IMR-90 (cell line): Measurements from ENCODE around the gene CEP170B. TPM values are rescaled to one million over a fixed set of nuclear protein-coding genes. Genes with fewer than 3 reads are reported as not detected.
A peak's percentile ranks its signal among the peaks of the same experiment; 100 is the strongest.

Experiments
- ATAC-seq: fragments of 200-7000 bp; cut with Tn5 transposase; 2 replicates; pipeline ENCODE4 v1.9.1; 2020; ENCODE audit warnings: low read depth, mild to moderate bottlenecking, moderate library complexity
- BruUV-seq: library from RNA; stranded (reverse); fragments of 400-500 nt; replicated peaks from 2 replicates; lab custom pipeline; 2021; lab: Mats Ljungman, UMichigan
- CTCF ChIA-PET: fragments of 300-600 bp; formaldehyde crosslinking; extraction: SDS; loops from one replicate; lab custom pipeline; 2021; ENCODE audit warnings: antibody characterized with exemption; lab: Yijun Ruan, JAX
- POLR2A ChIA-PET: fragments of 300-600 bp; sonication (Branson Sonifier 250); formaldehyde crosslinking; loops from one replicate; lab custom pipeline; 2022; ENCODE audit warnings: antibody characterized with exemption; ENCODE audit not compliant: unreplicated experiment; lab: Charles Lee
- DNase-seq: peaks from one replicate; pipeline ENCODE4 v3.0.0; 2013
- H2AFZ ChIP-seq: replicated peaks from 2 replicates; pipeline ENCODE3; 2013; ENCODE audit warnings: low read length, mild to moderate bottlenecking; ENCODE audit not compliant: poor library complexity
- H2AK5ac ChIP-seq: 2 replicates; pipeline ENCODE4 v1.6.1; 2013; ENCODE audit warnings: low read depth, low read length, inconsistent platforms
- H2AK9ac ChIP-seq: replicated peaks from 2 replicates; pipeline ENCODE3; 2013; ENCODE audit warnings: mild to moderate bottlenecking, low read depth, low read length, moderate library complexity; ENCODE audit not compliant: poor library complexity
- H2BK120ac ChIP-seq: 2 replicates; pipeline ENCODE4 v1.6.1; 2013; ENCODE audit warnings: low read depth, low read length, inconsistent platforms
- H2BK15ac ChIP-seq: 3 replicates; pipeline ENCODE4 v1.6.1; 2013; ENCODE audit warnings: low read depth, low read length, inconsistent platforms
- H2BK20ac ChIP-seq: 2 replicates; pipeline ENCODE4 v1.6.1; 2013; ENCODE audit warnings: low read depth, mild to moderate bottlenecking, inconsistent platforms, low read length, moderate library complexity
- H2BK5ac ChIP-seq: 2 replicates; pipeline ENCODE4 v1.6.1; 2013; ENCODE audit warnings: mild to moderate bottlenecking, low read depth, low read length, inconsistent platforms; ENCODE audit not compliant: poor library complexity, severe bottlenecking
- H3K14ac ChIP-seq: replicated peaks from 2 replicates; pipeline ENCODE4 v1.6.1; 2013; ENCODE audit warnings: low read depth, low read length, inconsistent platforms
- H3K18ac ChIP-seq: 2 replicates; pipeline ENCODE4 v1.6.1; 2013; ENCODE audit warnings: low read depth, low read length, control low read depth
- H3K23ac ChIP-seq: 2 replicates; pipeline ENCODE4 v1.6.1; 2013; ENCODE audit warnings: low read depth, low read length, inconsistent platforms
- H3K27ac ChIP-seq: 2 replicates; pipeline ENCODE4 v1.5.1; 2013; ENCODE audit warnings: mild to moderate bottlenecking, control low read depth, low read length; ENCODE audit not compliant: insufficient read depth
- H3K27me3 ChIP-seq: 2 replicates; pipeline ENCODE4 v1.6.1; 2013; ENCODE audit warnings: low read length; ENCODE audit not compliant: control insufficient read depth, insufficient read depth
- H3K36me3 ChIP-seq: 2 replicates; pipeline ENCODE4 v1.6.1; 2013; ENCODE audit warnings: low read length, mixed read lengths; ENCODE audit not compliant: control insufficient read depth, insufficient read depth
- H3K4ac ChIP-seq: 2 replicates; pipeline ENCODE4 v1.6.1; 2013; ENCODE audit warnings: low read depth, low read length, inconsistent platforms
- H3K4me1 ChIP-seq: 2 replicates; pipeline ENCODE4 v1.6.1; 2013; ENCODE audit warnings: low read length, mixed read lengths; ENCODE audit not compliant: control insufficient read depth, insufficient read depth
- H3K4me2 ChIP-seq: 2 replicates; pipeline ENCODE4 v1.6.1; 2013; ENCODE audit warnings: low read depth, mild to moderate bottlenecking, control low read depth, low read length, moderate library complexity
- H3K4me3 ChIP-seq: 2 replicates; pipeline ENCODE4 v1.5.1; 2013; ENCODE audit warnings: low read depth, mild to moderate bottlenecking, control low read depth, low read length, moderate library complexity; ENCODE audit not compliant: insufficient read depth
- H3K56ac ChIP-seq: 2 replicates; pipeline ENCODE4 v1.6.1; 2013; ENCODE audit warnings: low read length, inconsistent platforms; ENCODE audit not compliant: insufficient read depth; ENCODE audit errors: extremely low read depth
- H3K79me1 ChIP-seq, 2 experiments: 2 replicates each; pipeline ENCODE4 v1.6.1; 2013; ENCODE audit warnings: low read length in 2 of 2, inconsistent platforms in 1 of 2, low read depth in 1 of 2
- H3K9ac ChIP-seq: 2 replicates; pipeline ENCODE4 v1.6.1; 2013; ENCODE audit warnings: low read depth, low read length, control low read depth
- H3K9me1 ChIP-seq: 2 replicates; pipeline ENCODE4 v1.6.1; 2013; ENCODE audit warnings: low read length, inconsistent platforms; ENCODE audit not compliant: insufficient read depth
- H3K9me3 ChIP-seq: 2 replicates; pipeline ENCODE4 v1.6.1; 2013; ENCODE audit warnings: low read length; ENCODE audit not compliant: control insufficient read depth, insufficient read depth
- H4K20me1 ChIP-seq: 2 replicates; pipeline ENCODE4 v1.6.1; 2013; ENCODE audit warnings: low read length, inconsistent platforms; ENCODE audit not compliant: insufficient read depth
- H4K5ac ChIP-seq: 2 replicates; pipeline ENCODE4 v1.6.1; 2013; ENCODE audit warnings: mild to moderate bottlenecking, low read depth, low read length, control low read depth
- H4K8ac ChIP-seq, 2 experiments: 2 replicates each; pipeline ENCODE4 v1.6.1; 2013; ENCODE audit warnings: low read depth in 2 of 2, low read length in 2 of 2, control low read depth in 1 of 2, inconsistent platforms in 1 of 2
- H4K91ac ChIP-seq: 2 replicates; pipeline ENCODE4 v1.6.1; 2013; ENCODE audit warnings: low read depth, low read length, inconsistent platforms; ENCODE audit not compliant: insufficient read depth
- BHLHE40 ChIP-seq: fragments of 150-350 bp; IDR thresholded peaks from 2 replicates; pipeline ENCODE4 v1.6.1; 2016; ENCODE audit warnings: mild to moderate bottlenecking, low read depth, low read length
- CHD1 ChIP-seq: IDR thresholded peaks from 2 replicates; pipeline ENCODE4 v1.6.1; 2012; ENCODE audit warnings: low read depth, low read length, improper control_type of control experiment
- CTCF ChIP-seq: conservative IDR thresholded peaks from 2 replicates; pipeline ENCODE4 v1.5.1; 2012; ENCODE audit warnings: mild to moderate bottlenecking, low read depth, low read length, improper control_type of control experiment
- ELK1 ChIP-seq: fragments of 150-350 bp; IDR thresholded peaks from 2 replicates; pipeline ENCODE4 v1.6.1; 2016; ENCODE audit warnings: low read depth, mild to moderate bottlenecking, low read length, moderate library complexity, borderline replicate concordance
- FOS ChIP-seq: fragments of 150-350 bp; IDR thresholded peaks from 2 replicates; pipeline ENCODE4 v1.6.1; 2016; ENCODE audit warnings: low read depth, low read length
- MAFK ChIP-seq: IDR thresholded peaks from 2 replicates; pipeline ENCODE4 v1.6.1; 2012; ENCODE audit warnings: low read depth, low read length, improper control_type of control experiment
- MAZ ChIP-seq: IDR thresholded peaks from 2 replicates; pipeline ENCODE4 v1.6.1; 2012; ENCODE audit warnings: low read depth, mild to moderate bottlenecking, low read length, improper control_type of control experiment, moderate library complexity, borderline replicate concordance
- MXI1 ChIP-seq: IDR thresholded peaks from 2 replicates; pipeline ENCODE4 v1.6.1; 2012; ENCODE audit warnings: low read depth, mild to moderate bottlenecking, low read length, moderate library complexity, borderline replicate concordance
- NFE2L2 ChIP-seq: fragments of 150-350 bp; IDR thresholded peaks from 2 replicates; pipeline ENCODE4 v1.6.1; 2016; ENCODE audit warnings: low read depth, mild to moderate bottlenecking, low read length
- SMC3 ChIP-seq: fragments of 150-350 bp; IDR thresholded peaks from 2 replicates; pipeline ENCODE4 v1.6.1; 2016; ENCODE audit warnings: low read depth, mild to moderate bottlenecking, antibody characterized with exemption, low read length, moderate library complexity
- USF2 ChIP-seq: fragments of 150-350 bp; IDR thresholded peaks from 2 replicates; pipeline ENCODE4 v1.6.1; 2017; ENCODE audit warnings: mild to moderate bottlenecking, antibody characterized with exemption, low read length, low read depth
- WGBS, 2 experiments: methylation state at CpG; one replicate each; pipeline versions ENCODE4 v1.1.5 to v1.1.7; 2013; ENCODE audit warnings: missing lambda C conversion rate in 2 of 2; ENCODE audit not compliant: insufficient read length in 1 of 2; ENCODE audit errors: extremely low coverage in 2 of 2; 5-methylcytosine and 5-hydroxymethylcytosine counted together
- dilution Hi-C: fragments of 300-500 bp; cut with HindIII; formaldehyde crosslinking; loops from one replicate; pipeline ENCODE4 v1.14.3; 2018; ENCODE audit warnings: low sequenced_read_pairs; ENCODE audit not compliant: unreplicated experiment
- in situ Hi-C: fragments of 300-500 bp; cut with MboI; formaldehyde crosslinking; loops from 3 replicates; pipeline ENCODE4 v1.14.3; 2019; ENCODE audit warnings: low sequenced_read_pairs, inconsistent platforms, mixed read lengths
- intact Hi-C: fragments of 100-400 bp; cut with micrococcal nuclease; formaldehyde crosslinking; loops from 2 replicates; pipeline ENCODE4 v1.10.0; 2022
- polyA plus RNA-seq, 3 experiments: library from polyadenylated mRNA; depleted of rRNA; stranded (reverse); fragments of >200 nt; gene quantifications; 2 replicates each; pipeline ENCODE4 v1.2.3, GENCODE V29; 2012; ENCODE audit warnings: low replicate concordance in 1 of 3
- total RNA-seq: library from RNA; depleted of rRNA; stranded (reverse); fragments of >200 nt; gene quantifications from 2 replicates; pipeline ENCODE4 v1.2.3, GENCODE V29; 2012

CEP170B gene
- total and polyA plus RNA-seq, 2 of the 4 experiments (the other 2 are of a cell fraction): 3.6 to 13.1 TPM

- no peak for TF ChIP-seq MAFK
Observed at GRCh38 chr14:104822821-104823615, 42.0 kb upstream of the CEP170B start (continued).

GRCh38 chr14:104824353-104824997 is 40.6 kb upstream of the CEP170B start:
- ChIA-PET POLR2A (no interaction called here), CTCF (no interaction called here)
- no peaks in the 10 kb centered on the region for H3K27me3 ChIP-seq
- H4K91ac ChIP-seq: no peak overlapping the region
- no peaks in the 10 kb centered on the region for H4K20me1 ChIP-seq
- dilution Hi-C loops (no loop called here), intact Hi-C loops (no loop called here), in situ Hi-C loops (loop anchor here (5.0 kb wide), 1 partner anchor 57 kb away; no protein-coding TSS in a partner anchor)
- H3K79me1 ChIP-seq: 0 out of 4 replicates have a peak, but pooled peaks cover 0 to 3% of the 10 kb centered on the region in 2 experiments
- DNase-seq: no peak
- H4K5ac ChIP-seq: no peak overlapping the region
- H3K4me1 ChIP-seq: peaks cover 9% of the 10 kb centered on the region
- no TSS peak for BruUV-seq
- H3K4ac ChIP-seq: no peak overlapping the region
- H4K8ac ChIP-seq: no peak overlapping the region
- no peak overlapping the region for H2BK120ac ChIP-seq
- H3K14ac ChIP-seq: no peak overlapping the region
- no peak overlapping the region for H2BK15ac ChIP-seq
- no peak overlapping the region for H2AK5ac ChIP-seq
- no peaks in the 10 kb centered on the region for H3K36me3 ChIP-seq
- H3K9me3 ChIP-seq: no peaks in the 10 kb centered on the region
- no peak overlapping the region for H3K4me3 ChIP-seq
- peak overlapping the region; percentile 23 for H2BK5ac ChIP-seq
- H3K27ac ChIP-seq: no peak overlapping the region
- no peak overlapping the region for H2AFZ ChIP-seq
- no peak overlapping the region for H2AK9ac ChIP-seq
- H3K9me1 ChIP-seq: no peaks in the 10 kb centered on the region
- H3K18ac ChIP-seq: no peak overlapping the region
- no peak overlapping the region for H3K23ac ChIP-seq
- no peak overlapping the region for H2BK20ac ChIP-seq
- no peak overlapping the region for H3K9ac ChIP-seq
- no peak for ATAC-seq
- no peak overlapping the region for H3K56ac ChIP-seq
- no peak overlapping the region for H3K4me2 ChIP-seq
- WGBS, 2 experiments: 90 to 100% methylated on average over 2 of the region's 2 CpGs
- TF ChIP-seq SMC3 (no peak), USF2 (no peak), MAZ (no peak), ELK1 (no peak), CHD1 (no peak), MXI1 (no peak), BHLHE40 (no peak), FOS (no peak), NFE2L2 (no peak), MAFK (no peak), CTCF (no peak)
